MM.1S (cell line): ENCODE results near the gene IMMP2L.

Source experiments
- CTCF ChIP-seq: fragments of 300-600 bp; sonication (generic); IDR thresholded peaks from 2 replicates; pipeline ENCODE4 v1.5.1; 2016; ENCODE audit warnings: antibody characterized with exemption, low read length, mixed read lengths
- EZH2 ChIP-seq: fragments of 300-600 bp; sonication (generic); optimal IDR thresholded peaks from 2 replicates; pipeline ENCODE3; 2017; ENCODE audit warnings: low read depth, mild to moderate bottlenecking, antibody characterized with exemption, low read length, mixed read lengths

GRCh38 chr7:111414374-111414773 is 147.9 kb downstream of the IMMP2L start:
- TF ChIP-seq CTCF (no peak), EZH2 (no peak)
